ENCODE measurements around the gene CNTNAP2. TPM values are rescaled to one million over a fixed set of nuclear protein-coding genes. Genes with fewer than 3 reads are reported as not detected.

CNTNAP2 gene
- total and polyA plus RNA-seq, 7 donors: 0.60 to 2.4 (median 1.7) TPM

DNA sequence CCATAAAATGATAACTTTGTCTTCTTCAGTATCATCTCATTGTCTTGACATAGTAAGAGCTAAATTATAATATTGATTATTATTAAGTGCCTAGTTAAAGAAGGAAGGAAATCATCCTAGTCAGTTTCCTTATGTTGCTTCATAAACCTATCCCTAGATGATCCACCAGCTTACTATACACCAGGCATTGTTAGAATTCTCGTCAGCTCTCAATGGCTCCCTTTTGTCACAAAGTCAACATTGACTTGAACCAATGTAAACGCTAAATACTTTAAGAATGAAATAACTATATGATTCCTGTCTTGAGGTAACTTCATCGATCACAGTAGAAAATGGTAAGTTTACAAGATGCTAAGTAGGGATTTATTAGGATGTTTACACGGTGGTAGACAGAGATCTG lies 1162.9 kb downstream of the CNTNAP2 start:
- no peaks in the 10 kb centered on the region for H3K27me3 ChIP-seq
- TF ChIP-seq EP300 (IDR thresholded peaks at IDR 0.05): no peak
- TF ChIP-seq POLR2A (IDR thresholded peaks at IDR 0.05): no peak
- TF ChIP-seq, protein P1, sequence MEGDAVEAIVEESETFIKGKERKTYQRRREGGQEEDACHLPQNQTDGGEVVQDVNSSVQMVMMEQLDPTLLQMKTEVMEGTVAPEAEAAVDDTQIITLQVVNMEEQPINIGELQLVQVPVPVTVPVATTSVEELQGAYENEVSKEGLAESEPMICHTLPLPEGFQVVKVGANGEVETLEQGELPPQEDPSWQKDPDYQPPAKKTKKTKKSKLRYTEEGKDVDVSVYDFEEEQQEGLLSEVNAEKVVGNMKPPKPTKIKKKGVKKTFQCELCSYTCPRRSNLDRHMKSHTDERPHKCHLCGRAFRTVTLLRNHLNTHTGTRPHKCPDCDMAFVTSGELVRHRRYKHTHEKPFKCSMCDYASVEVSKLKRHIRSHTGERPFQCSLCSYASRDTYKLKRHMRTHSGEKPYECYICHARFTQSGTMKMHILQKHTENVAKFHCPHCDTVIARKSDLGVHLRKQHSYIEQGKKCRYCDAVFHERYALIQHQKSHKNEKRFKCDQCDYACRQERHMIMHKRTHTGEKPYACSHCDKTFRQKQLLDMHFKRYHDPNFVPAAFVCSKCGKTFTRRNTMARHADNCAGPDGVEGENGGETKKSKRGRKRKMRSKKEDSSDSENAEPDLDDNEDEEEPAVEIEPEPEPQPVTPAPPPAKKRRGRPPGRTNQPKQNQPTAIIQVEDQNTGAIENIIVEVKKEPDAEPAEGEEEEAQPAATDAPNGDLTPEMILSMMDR (IDR thresholded peaks at IDR 0.05): no peak
- TF ChIP-seq POLR2AphosphoS5 (IDR thresholded peaks at IDR 0.05): no peak
- 17 to 61% methylated on average over 4 of the region's 4 CpGs for WGBS, 2 donors

DNA sequence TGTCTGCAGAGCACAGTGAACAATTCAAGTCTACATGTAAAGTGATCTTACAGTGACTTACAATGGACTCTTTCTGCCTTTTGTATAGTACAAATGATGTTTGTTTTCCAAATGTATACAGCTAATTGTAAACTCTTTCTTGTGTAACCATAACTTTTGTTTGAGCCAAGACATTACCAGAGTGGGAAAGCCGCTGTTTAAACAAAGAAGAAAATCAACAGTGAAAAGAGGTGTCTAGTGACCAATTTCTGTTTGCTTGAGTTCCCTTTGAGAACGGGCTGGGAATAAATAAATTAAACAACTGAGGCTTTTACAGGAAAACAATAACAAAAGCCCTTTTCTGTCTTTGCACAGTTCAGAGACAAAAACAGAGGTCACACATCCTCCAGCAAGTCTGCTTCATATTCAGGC lies 1163.4 kb downstream of the CNTNAP2 start:
- WGBS, 2 donors: 14 to 44% methylated on average over 2 of the region's 2 CpGs
- DNase-seq: no peak
- TF ChIP-seq EP300 (IDR thresholded peaks at IDR 0.05): no peak
- no peak for TF ChIP-seq POLR2AphosphoS5 (IDR thresholded peaks at IDR 0.05)
- TF ChIP-seq, protein P1 (IDR thresholded peaks at IDR 0.05): no peak
- TF ChIP-seq POLR2A (IDR thresholded peaks at IDR 0.05): no peak
- H3K4me1 ChIP-seq: no peaks in the 10 kb centered on the region
- intact Hi-C loops (cut with DNase I): no loop called here
- no peak overlapping the region for H3K4me3 ChIP-seq
- H3K27me3 ChIP-seq: no peaks in the 10 kb centered on the region
- no peaks in the 10 kb centered on the region for H3K36me3 ChIP-seq
- H3K9me3 ChIP-seq: no peaks in the 10 kb centered on the region
- H3K27ac ChIP-seq: no peak overlapping the region

More for the DNA sequence above, 1162.9 kb downstream of the CNTNAP2 start:
- DNase-seq: no peak
- Histone ChIP-seq H3K4me3 (no peak overlapping the region), H3K27ac (no peak overlapping the region), H3K9me3 (no peaks in the 10 kb centered on the region), H3K36me3 (no peaks in the 10 kb centered on the region), H3K4me1 (no peaks in the 10 kb centered on the region)
- intact Hi-C loops (cut with DNase I): no loop called here

DNA sequence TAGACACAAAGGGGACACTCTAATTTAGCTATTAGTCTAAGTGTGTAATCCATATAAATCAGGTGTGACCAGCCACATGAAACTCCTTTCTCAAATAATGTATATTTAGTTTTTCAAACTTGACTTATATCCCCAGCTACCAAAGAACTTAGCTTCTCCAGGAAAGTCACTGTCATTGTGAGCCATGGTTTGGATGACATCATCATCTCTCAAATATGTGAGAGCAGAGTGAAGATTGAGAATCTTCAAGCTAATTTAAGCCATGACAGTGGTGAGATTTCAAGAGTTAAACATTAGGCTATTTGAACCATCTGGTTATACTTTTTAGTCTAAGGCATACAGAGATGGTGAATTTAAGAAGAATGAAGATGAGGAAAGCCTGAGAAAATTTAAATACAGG lies 1165.6 kb downstream of the CNTNAP2 start:
- Histone ChIP-seq H3K9me3 (no peaks in the 10 kb centered on the region), H3K4me3 (no peak overlapping the region), H3K4me1 (no peaks in the 10 kb centered on the region), H3K27ac (no peak overlapping the region), H3K27me3 (no peaks in the 10 kb centered on the region), H3K36me3 (no peaks in the 10 kb centered on the region)
- no peak for DNase-seq
- intact Hi-C loops (cut with DNase I): no loop called here
- no peak for TF ChIP-seq POLR2AphosphoS5 (IDR thresholded peaks at IDR 0.05)
- TF ChIP-seq POLR2A (IDR thresholded peaks at IDR 0.05): no peak
- TF ChIP-seq, protein P1 (IDR thresholded peaks at IDR 0.05): no peak
- no peak for TF ChIP-seq EP300 (IDR thresholded peaks at IDR 0.05)

DNA sequence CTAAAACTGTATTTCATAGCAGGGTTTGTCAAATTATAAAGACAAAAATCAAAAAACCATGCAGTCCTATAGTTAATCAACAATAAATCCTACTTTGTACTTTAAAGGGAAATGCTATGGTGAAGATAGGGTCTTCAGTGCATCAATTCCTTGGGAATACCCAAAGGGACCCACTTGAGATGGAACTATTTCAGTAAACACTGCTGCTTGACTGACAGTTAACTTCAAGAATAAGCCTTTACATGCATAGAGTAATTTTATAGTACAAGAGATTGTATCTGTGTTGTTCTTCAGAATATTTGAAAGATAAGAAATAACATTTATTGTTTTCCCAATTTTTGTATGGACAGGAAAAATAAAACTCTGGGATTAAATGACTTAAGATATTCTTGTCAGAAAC lies 1179.6 kb downstream of the CNTNAP2 start:
- H3K36me3 ChIP-seq: no peaks in the 10 kb centered on the region
- TF ChIP-seq POLR2AphosphoS5 (IDR thresholded peaks at IDR 0.05) (no peak), POLR2A (IDR thresholded peaks at IDR 0.05) (no peak), EP300 (IDR thresholded peaks at IDR 0.05) (no peak)
- TF ChIP-seq, protein P1 (IDR thresholded peaks at IDR 0.05): no peak
- H3K27ac ChIP-seq: no peak overlapping the region
- no peaks in the 10 kb centered on the region for H3K9me3 ChIP-seq
- H3K4me1 ChIP-seq: peaks cover 0 to 4% (median 2%) of the 10 kb centered on the region in 4 donors
- intact Hi-C loops (cut with DNase I): no loop called here
- H3K27me3 ChIP-seq: no peaks in the 10 kb centered on the region
- no peak for DNase-seq
- H3K4me3 ChIP-seq: no peak overlapping the region

DNA sequence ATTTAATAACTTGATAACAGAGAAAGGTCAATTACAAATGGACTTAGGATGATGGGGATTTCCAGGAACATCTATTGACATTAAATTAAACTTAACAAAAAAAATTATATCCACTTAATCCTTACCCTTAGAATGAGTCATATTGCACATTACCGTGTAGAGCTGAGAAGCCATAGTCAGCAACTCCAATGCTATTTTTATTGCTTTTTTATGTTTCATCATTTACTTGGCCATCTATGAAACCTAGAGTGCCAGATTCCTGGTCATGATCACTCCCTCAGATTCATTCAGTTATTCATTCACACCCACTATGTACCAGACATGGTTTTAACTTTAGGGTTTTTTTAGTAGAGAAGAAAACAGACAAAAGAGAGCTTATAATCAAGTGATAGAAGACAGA lies 1180.4 kb downstream of the CNTNAP2 start:
- intact Hi-C loops (cut with DNase I): no loop called here

More for the DNA sequence above, 1180.4 kb downstream of the CNTNAP2 start:
- no peak overlapping the region for H3K27ac ChIP-seq
- 62 to 82% methylated on average over 1 of the region's 1 CpG for WGBS, 2 donors
- peaks cover 0 to 4% (median 2%) of the 10 kb centered on the region in 4 donors for H3K4me1 ChIP-seq
- H3K27me3 ChIP-seq: no peaks in the 10 kb centered on the region
- DNase-seq: no peak
- H3K4me3 ChIP-seq: no peak overlapping the region
- no peaks in the 10 kb centered on the region for H3K9me3 ChIP-seq
- TF ChIP-seq EP300 (IDR thresholded peaks at IDR 0.05) (no peak), POLR2AphosphoS5 (IDR thresholded peaks at IDR 0.05) (no peak), POLR2A (IDR thresholded peaks at IDR 0.05) (no peak)
- TF ChIP-seq, protein P1 (IDR thresholded peaks at IDR 0.05): no peak
- H3K36me3 ChIP-seq: no peaks in the 10 kb centered on the region
